ENCODE data around the gene MIOS. TPM values are rescaled to one million over a fixed set of nuclear protein-coding genes. Genes with fewer than 3 reads are reported as not detected.

The MIOS gene
- total and polyA plus RNA-seq, 2 of the 8 experiments (the other 6 are each of a cell fraction or from before 2014, with no cell fraction given) = 15.5 to 50.7 TPM

GRCh38 chr7:7533831-7534430, 32.8 kb upstream of the MIOS start (continued):
- no peak for TF ChIP-seq RFX5 (IDR thresholded peaks at IDR 0.05; ENCODE audit: borderline replicate concordance, low read depth, low read length)
- TF ChIP-seq JUND (IDR thresholded peaks at IDR 0.05; ENCODE audit: low read length) = no peak

Data from H1 (cell line).